K562 treated with DMSO at 1 percent for 48 hours (cell line): ENCODE results near the gene HARS1. TPM values are rescaled to one million over a fixed set of nuclear protein-coding genes. Genes with fewer than 3 reads are reported as not detected.

ENCODE experiments used
- total RNA-seq: library from RNA; unstranded; fragments of 300-600 nt; gene quantifications from 2 replicates; pipeline ENCODE4 v1.2.3, GENCODE V29; 2022; ENCODE audit warnings: low replicate concordance; ENCODE audit errors: extremely low read depth

HARS1 gene, protein sequence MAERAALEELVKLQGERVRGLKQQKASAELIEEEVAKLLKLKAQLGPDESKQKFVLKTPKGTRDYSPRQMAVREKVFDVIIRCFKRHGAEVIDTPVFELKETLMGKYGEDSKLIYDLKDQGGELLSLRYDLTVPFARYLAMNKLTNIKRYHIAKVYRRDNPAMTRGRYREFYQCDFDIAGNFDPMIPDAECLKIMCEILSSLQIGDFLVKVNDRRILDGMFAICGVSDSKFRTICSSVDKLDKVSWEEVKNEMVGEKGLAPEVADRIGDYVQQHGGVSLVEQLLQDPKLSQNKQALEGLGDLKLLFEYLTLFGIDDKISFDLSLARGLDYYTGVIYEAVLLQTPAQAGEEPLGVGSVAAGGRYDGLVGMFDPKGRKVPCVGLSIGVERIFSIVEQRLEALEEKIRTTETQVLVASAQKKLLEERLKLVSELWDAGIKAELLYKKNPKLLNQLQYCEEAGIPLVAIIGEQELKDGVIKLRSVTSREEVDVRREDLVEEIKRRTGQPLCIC
- total RNA-seq: not detected in 2 replicates

DNA sequence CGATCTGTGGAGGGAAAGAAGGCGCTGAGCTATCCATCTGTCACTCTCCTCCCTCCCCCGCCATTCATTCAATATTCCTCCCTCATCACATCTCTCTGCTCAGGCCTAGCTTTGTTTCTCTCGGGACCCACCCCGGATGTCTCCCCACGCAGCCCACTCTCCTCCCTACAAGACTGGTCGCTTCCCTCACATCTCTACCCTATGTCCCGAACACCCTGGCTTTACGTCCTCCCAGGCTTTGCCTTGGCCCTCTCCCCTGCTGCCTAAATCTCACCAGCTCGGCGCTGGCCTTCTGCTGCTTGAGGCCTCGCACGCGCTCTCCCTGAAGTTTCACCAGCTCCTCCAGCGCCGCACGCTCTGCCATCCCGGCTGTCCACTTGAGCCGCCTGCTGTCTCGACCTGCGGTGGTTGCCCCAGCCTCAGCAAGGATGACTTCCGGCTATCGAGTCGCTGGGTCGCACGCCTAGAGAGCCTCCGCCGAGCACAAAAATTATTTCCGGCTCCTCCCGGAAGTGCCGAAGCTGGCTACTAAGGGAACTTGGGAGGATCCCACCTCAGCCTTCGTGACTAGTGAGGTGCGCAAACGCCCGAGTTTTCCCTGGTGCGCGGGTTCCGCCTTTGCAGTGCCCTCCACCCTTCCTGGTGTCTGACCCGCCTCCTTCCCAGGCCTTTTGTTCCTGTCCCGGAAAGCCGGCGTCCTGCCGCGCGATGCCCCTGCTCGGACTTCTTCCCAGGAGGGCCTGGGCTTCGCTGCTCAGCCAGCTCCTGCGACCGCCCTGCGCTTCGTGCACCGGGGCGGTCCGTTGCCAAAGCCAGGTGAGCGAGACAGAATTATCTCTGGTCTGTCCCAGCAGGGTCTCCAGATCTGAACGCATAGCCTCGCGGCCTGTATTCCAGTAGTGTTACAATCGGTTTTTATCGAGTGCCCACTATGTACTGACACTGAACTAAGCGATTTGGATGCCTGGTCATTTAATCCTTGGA, at the start of gene HARS1, which contains the start of gene HARS2:
HARS1 (minus strand) TSS at position 430 of the 984 bp plus-strand sequence; CDS start at position 364, 66 bp downstream.
HARS2 (plus strand) TSS at position 515 of the 984 bp plus-strand sequence; CDS start at position 709, 194 bp downstream.

DNA sequence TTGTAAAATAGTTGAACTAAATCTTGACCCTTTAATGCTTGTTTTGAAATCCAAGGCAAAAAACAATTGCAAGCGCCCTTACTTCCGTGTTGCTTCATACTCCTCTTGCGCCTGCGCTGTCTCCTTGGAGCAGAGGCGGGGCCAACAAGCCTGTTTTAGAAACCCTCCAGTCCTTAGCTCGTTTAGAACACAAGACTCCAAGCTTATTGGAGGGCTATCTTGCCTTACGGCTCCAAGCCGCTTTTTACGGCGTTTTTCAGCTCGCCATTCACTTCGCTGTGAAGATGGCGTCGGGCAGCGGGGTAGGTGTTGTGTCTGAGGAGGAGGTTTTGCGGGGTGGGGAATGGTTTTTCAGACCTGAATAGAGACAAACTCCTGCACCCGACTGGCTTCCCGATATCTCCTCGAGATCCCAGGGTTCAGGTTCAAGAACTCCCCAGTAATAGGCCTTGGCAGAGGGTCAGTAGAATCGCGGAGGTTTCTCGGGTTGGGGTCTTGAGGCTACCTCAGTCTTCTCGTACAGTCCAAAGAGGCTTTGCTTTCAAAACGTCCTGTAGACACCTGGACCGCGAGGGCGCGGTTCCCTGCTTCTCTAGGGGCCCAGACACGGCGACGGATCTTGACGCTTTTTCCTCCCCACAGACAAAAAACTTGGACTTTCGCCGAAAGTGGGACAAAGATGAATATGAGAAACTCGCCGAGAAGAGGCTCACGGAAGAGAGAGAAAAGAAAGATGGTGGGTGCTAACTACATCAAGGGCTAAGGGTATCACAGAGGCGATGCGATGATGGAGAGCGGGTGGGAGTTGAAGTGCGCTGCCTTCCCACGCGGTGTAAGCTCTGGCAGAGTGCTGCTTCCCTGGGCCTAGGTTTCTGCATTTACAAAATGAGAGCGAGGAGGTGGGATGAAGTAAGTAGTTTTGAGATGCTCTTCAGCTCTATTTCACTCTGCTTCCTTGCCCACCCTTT, 9.3 kb upstream of the HARS1 start, which contains the start of gene ZMAT2:
ZMAT2 (plus strand) TSS at position 271 of the 968 bp plus-strand sequence; CDS start at position 285, 14 bp downstream.

DNA sequence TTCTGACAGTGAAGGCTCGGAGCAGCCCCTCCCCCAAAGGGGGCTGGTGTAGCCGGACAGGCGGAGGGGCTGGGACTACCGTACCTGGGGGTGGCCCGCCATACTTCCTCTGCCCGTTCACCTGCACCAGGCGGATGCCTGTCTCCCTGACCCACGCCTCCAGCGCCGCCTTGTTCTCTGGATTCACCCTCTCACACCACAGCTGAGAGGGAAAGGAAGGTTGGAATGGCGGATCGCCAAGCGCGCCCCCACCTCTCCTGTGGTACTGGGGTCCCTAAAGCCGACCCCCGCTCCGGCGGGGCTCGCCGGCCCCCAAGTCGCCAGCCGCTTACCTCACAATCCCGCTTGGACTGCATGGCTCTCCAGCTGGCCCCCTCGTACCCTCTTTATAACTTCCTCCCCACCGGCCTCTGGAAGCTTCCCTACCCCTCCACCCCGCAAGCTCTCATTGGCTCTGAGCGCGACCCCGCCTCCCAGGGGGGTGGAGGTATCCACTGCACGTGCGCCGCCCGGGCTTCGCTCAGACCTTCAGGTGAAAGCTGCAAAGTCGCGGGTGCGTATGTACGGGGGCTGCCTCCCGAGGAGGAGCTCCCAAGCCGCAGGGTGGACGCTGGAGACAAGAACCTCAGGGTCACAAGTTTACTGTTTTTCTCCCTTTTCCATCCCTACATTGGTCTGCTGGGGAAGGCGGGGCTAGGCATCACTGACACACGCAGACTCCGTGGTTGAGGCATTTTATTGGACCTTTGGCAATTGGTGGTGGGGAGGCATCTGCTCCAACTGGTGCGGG, 17.8 kb downstream of the HARS1 start, which contains the start of gene DND1:
DND1 (minus strand) TSS at position 390 of the 790 bp plus-strand sequence; CDS start at position 356, 34 bp downstream.

DNA sequence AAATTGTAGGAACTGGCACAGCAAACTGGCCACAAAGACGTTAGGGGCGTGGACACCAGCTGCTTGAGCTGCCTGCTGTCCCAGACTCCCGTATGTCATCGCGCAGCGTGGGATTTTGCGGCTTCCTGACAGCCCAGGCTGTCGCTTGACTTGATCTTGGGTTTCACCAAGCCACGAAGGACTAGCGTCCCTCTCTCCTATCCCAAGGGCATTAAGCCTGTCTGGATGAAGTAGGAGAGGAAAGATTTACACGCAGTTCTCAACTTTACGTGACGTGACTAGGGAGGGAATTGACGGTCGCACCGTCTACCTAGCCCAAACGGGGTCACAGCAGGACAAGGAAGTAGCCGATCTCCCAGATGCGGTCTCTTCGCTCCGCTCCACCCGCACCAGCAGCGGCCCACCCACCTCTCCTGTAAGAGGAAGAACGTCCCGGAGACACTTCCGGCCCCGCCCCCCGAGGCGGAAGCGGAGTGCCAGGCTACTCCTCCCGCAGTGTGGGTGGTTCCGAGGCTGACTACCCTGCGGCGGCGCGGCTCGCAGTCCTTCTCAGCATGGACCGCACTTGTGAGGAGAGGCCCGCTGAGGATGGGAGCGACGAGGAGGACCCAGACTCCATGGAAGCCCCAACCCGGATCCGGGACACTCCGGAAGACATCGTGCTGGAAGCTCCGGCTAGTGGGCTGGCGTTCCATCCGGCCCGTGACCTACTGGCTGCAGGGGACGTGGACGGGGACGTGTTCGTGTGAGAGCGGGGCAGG, 26.6 kb downstream of the HARS1 start, which contains the start of gene WDR55:
WDR55 (plus strand) TSS at position 546 of the 761 bp plus-strand sequence; CDS start at position 555, 9 bp downstream.

DNA sequence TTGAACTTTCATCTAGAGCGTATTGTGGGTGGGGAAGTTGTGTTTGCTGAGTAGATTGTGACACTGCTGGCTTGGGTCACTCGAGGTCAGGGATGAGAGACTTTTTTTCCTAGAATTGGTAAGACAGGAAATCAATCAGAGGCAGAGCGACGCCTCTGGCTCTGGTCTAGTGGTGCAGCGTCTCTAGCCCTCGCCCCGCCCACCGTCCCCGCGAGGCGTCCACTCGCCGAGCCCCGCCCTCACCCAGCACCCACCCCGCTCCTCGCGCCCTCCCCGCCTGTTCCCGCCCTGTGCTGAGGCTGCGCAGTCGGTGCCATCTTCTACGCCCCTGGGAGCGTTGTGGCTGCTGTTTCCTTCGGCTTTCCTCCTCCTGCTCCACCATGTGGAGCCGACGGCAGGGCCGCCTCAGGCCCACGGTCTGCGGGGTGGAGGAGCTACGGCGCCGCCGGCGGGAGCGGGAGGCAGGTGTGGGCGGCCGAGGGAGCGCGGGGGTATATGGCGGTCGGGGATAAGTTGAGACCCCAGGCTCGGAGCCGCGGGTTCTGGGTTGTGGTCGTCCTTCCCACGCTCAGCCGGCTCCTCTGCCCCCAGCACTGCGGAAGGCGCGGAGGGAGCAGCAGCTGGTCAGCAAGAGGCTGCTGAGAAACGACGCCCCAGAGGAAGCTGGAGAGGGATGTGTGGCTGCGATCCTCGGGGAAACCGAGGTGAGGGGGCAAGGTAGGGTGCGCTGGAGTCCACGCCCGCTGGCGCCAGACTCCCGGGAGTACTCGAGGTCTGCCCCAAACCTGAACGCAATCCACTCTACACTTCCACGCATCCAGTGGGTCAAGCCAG, 51.8 kb downstream of the HARS1 start, which contains the start of gene TMCO6:
TMCO6 (plus strand) TSS at position 304 of the 834 bp plus-strand sequence; CDS start at position 381, 77 bp downstream.

DNA sequence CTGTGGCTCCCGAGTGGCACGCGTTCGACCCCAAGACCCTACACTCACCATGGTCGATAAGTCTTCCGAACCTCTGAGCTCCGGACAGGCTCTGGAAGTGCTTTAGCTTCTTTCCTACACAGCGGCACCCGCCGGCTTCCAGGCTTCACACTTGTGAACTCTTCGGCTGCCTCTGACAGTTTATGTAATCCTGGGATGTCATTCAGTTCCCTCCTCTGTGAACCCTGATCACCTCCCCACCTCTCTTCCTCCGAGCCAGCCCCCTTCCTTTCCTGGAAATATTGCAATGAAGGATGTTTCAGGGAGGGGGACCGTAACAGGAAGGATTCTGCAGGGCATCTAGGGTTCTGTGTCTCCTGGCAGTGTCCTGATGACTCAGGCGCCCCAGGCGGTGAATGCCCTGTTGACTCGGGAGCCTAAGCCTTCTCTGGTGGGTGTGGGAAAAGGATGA, 58.1 kb downstream of the HARS1 start, which contains the start of gene CD14:
CD14 (minus strand) TSS at position 155 of the 451 bp plus-strand sequence; CDS start at position 51, 104 bp downstream.

Other genes starting within 250 kb of the HARS1 start
- gene EIF4EBP3, start 143.7 kb downstream of the HARS1 start, total RNA-seq: not detected in 2 replicates
- gene SRA1, start 133.9 kb downstream of the HARS1 start, total RNA-seq: not detected in 2 replicates
- not detected in 2 replicates for gene APBB3, start 126.8 kb downstream of the HARS1 start, total RNA-seq
- gene SLC35A4, start 126.5 kb downstream of the HARS1 start, total RNA-seq: not detected in 2 replicates
- not detected in 2 replicates for gene CD14, start 58.2 kb downstream of the HARS1 start, total RNA-seq
- gene TMCO6, start 51.9 kb downstream of the HARS1 start, total RNA-seq: not detected in 2 replicates
- gene NDUFA2, start 43.7 kb downstream of the HARS1 start, total RNA-seq: not detected in 2 replicates
- gene IK, start 43.5 kb downstream of the HARS1 start, total RNA-seq: not detected in 2 replicates
- not detected in 2 replicates for gene WDR55, start 26.5 kb downstream of the HARS1 start, total RNA-seq
- not detected in 2 replicates for gene DND1, start 17.8 kb downstream of the HARS1 start, total RNA-seq
- not detected in 2 replicates for gene HARS2, start 85 bp upstream of the HARS1 start, total RNA-seq
- gene ZMAT2, start 9.1 kb upstream of the HARS1 start, total RNA-seq: not detected in 2 replicates
- gene PCDHA1, start 94.8 kb upstream of the HARS1 start, total RNA-seq: not detected in 2 replicates
- gene PCDHA2, start 103.5 kb upstream of the HARS1 start, total RNA-seq: not detected in 2 replicates
- not detected in 2 replicates for gene PCDHA3, start 109.7 kb upstream of the HARS1 start, total RNA-seq
- gene PCDHA4, start 115.7 kb upstream of the HARS1 start, total RNA-seq: not detected in 2 replicates
- gene PCDHA5, start 130.2 kb upstream of the HARS1 start, total RNA-seq: not detected in 2 replicates
- gene PCDHA6, start 136.6 kb upstream of the HARS1 start, total RNA-seq: not detected in 2 replicates
- not detected in 2 replicates for gene PCDHA7, start 142.9 kb upstream of the HARS1 start, total RNA-seq
- gene PCDHA8, start 149.8 kb upstream of the HARS1 start, total RNA-seq: not detected in 2 replicates
- gene PCDHA9, start 157.0 kb upstream of the HARS1 start, total RNA-seq: not detected in 2 replicates
- gene PCDHA10, start 164.5 kb upstream of the HARS1 start, total RNA-seq: not detected in 2 replicates
- gene PCDHA11, start 177.6 kb upstream of the HARS1 start, total RNA-seq: not detected in 2 replicates
- not detected in 2 replicates for gene PCDHA12, start 183.9 kb upstream of the HARS1 start, total RNA-seq
- not detected in 2 replicates for gene PCDHA13, start 190.8 kb upstream of the HARS1 start, total RNA-seq
- gene PCDHAC1, start 234.9 kb upstream of the HARS1 start, total RNA-seq: not detected in 2 replicates